GM12878 (cell line): ENCODE measurements around the gene ATP7A. TPM values are rescaled to one million over a fixed set of nuclear protein-coding genes. Genes with fewer than 3 reads are reported as not detected.

ENCODE experiments used
- ATAC-seq: fragments of 200-7000 bp; cut with Tn5 transposase; 3 replicates; pipeline ENCODE4 v1.9.1; 2020; ENCODE audit warnings: mild to moderate bottlenecking, moderate library complexity
- BruUV-seq: library from RNA; stranded (reverse); fragments of 400-500 nt; replicated peaks from 2 replicates; lab custom pipeline; 2021; lab: Mats Ljungman, UMichigan
- CTCF ChIA-PET: fragments of 300-600 bp; sonication (Branson Sonifier 250); formaldehyde crosslinking; extraction: SDS; loops from one replicate; lab custom pipeline; 2021; ENCODE audit warnings: inconsistent platforms; lab: Yijun Ruan, JAX
- POLR2A ChIA-PET: fragments of 350-600 bp; formaldehyde crosslinking; extraction: SDS; loops from one replicate; lab custom pipeline; 2021; ENCODE audit warnings: inconsistent platforms; lab: Charles Lee
- RAD21 ChIA-PET: fragments of 300-600 bp; sonication (Branson Sonifier 250); formaldehyde crosslinking; loops from one replicate; lab custom pipeline; 2023; ENCODE audit warnings: antibody characterized with exemption; ENCODE audit not compliant: unreplicated experiment; lab: Charles Lee
- SMC1A ChIA-PET: fragments of 300-600 bp; sonication (Branson Sonifier 250); formaldehyde crosslinking; loops from one replicate; lab custom pipeline; 2023; ENCODE audit not compliant: unreplicated experiment, uncharacterized antibody; lab: Charles Lee
- DNase-seq: peaks from one replicate; pipeline ENCODE4 v3.0.0-alpha.2; 2011; ENCODE audit warnings: low read depth, low spot score
- FAIRE-seq: peaks from 3 replicates; lab custom pipeline; 2011; peaks lifted over from hg19 to GRCh38; lab: Jason Lieb, UNC
- H2AFZ ChIP-seq: 2 replicates; pipeline ENCODE4 v1.6.0; 2011; ENCODE audit warnings: low read depth, low read length, control low read depth; ENCODE audit not compliant: control insufficient read depth
- H3K27ac ChIP-seq: 2 replicates; pipeline ENCODE4 v1.5.1; 2011; ENCODE audit warnings: control low read depth; ENCODE audit not compliant: control insufficient read depth, insufficient read depth
- H3K27me3 ChIP-seq, 2 experiments: replicated peaks in 1 of 2; 2 replicates each; pipeline versions ENCODE4 v1.6.0 to v1.6.1; 2011; ENCODE audit warnings: low read length in 1 of 2; ENCODE audit not compliant: control insufficient read depth in 2 of 2, insufficient read depth in 2 of 2
- H3K36me3 ChIP-seq, 2 experiments: 2 replicates each; pipeline ENCODE4 v1.5.1; 2011; ENCODE audit warnings: low read length in 1 of 2; ENCODE audit not compliant: control insufficient read depth in 2 of 2, insufficient read depth in 2 of 2
- H3K4me1 ChIP-seq: 2 replicates; pipeline ENCODE4 v1.6.1; 2011; ENCODE audit warnings: mild to moderate bottlenecking, low read length, moderate library complexity, mixed read lengths; ENCODE audit not compliant: control insufficient read depth, insufficient read depth
- H3K4me2 ChIP-seq: 2 replicates; pipeline ENCODE4 v1.6.0; 2011; ENCODE audit warnings: control low read depth; ENCODE audit not compliant: control insufficient read depth, insufficient read depth
- H3K4me3 ChIP-seq: fragments of 200-600 bp; sonication (generic); 2 replicates; pipeline ENCODE4 v1.5.1; 2016
- H3K79me2 ChIP-seq: 2 replicates; pipeline ENCODE4 v1.6.0; 2011; ENCODE audit warnings: low read length; ENCODE audit not compliant: control insufficient read depth, insufficient read depth
- H3K9ac ChIP-seq: 2 replicates; pipeline ENCODE4 v1.8.0; 2011; ENCODE audit warnings: low read length, control low read depth, mixed read lengths; ENCODE audit not compliant: control insufficient read depth, insufficient read depth
- H3K9me3 ChIP-seq: replicated peaks from 3 replicates; pipeline ENCODE4 v1.5.1; 2011; ENCODE audit warnings: mild to moderate bottlenecking, low read length; ENCODE audit not compliant: control insufficient read depth, insufficient read depth
- H4K20me1 ChIP-seq: 2 replicates; pipeline ENCODE4 v1.6.0; 2011; ENCODE audit not compliant: control insufficient read depth, insufficient read depth
- BHLHE40 ChIP-seq, 2 experiments: fragments of 450-650 bp in 1 of 2; IDR thresholded peaks; 2 replicates each; pipeline ENCODE4 v1.6.1; 2011 to 2017; ENCODE audit warnings: low read depth in 2 of 2, borderline replicate concordance in 1 of 2, improper control_type of control experiment in 1 of 2, low read length in 1 of 2, mild to moderate bottlenecking in 1 of 2
- ESRRA ChIP-seq: IDR thresholded peaks from 2 replicates; pipeline ENCODE4 v1.6.1; 2012; ENCODE audit warnings: mild to moderate bottlenecking, low read length, improper control_type of control experiment
- IRF4 ChIP-seq: IDR thresholded peaks from 2 replicates; pipeline ENCODE4 v1.6.1; 2011; ENCODE audit warnings: low read depth, low read length
- MEF2A ChIP-seq: IDR thresholded peaks from 2 replicates; pipeline ENCODE4 v1.6.1; 2011; ENCODE audit warnings: low read depth, mild to moderate bottlenecking, low read length, moderate library complexity; ENCODE audit not compliant: insufficient read depth
- NFXL1 ChIP-seq: fragments of 450-650 bp; IDR thresholded peaks from 2 replicates; pipeline ENCODE4 v1.6.1; 2017; ENCODE audit warnings: antibody characterized with exemption, mild to moderate bottlenecking, borderline replicate concordance
- NFYB ChIP-seq: IDR thresholded peaks from 2 replicates; pipeline ENCODE4 v1.6.1; 2011; ENCODE audit warnings: low read depth, mild to moderate bottlenecking, low read length, improper control_type of control experiment, moderate library complexity; ENCODE audit not compliant: insufficient read depth
- RELA ChIP-seq: fragments of 450-650 bp; IDR thresholded peaks from 2 replicates; pipeline ENCODE4 v1.8.0; 2014; ENCODE audit warnings: borderline replicate concordance; ENCODE audit not compliant: partially characterized antibody
- RFX5 ChIP-seq: IDR thresholded peaks from 2 replicates; pipeline ENCODE4 v1.6.1; 2011; ENCODE audit warnings: low read depth, low read length, improper control_type of control experiment
- SMC3 ChIP-seq: IDR thresholded peaks from 2 replicates; pipeline ENCODE4 v1.6.1; 2011; ENCODE audit warnings: low read length, improper control_type of control experiment, borderline replicate concordance
- SREBF1 ChIP-seq: IDR thresholded peaks from 2 replicates; pipeline ENCODE4 v1.6.1; 2012; ENCODE audit warnings: mild to moderate bottlenecking, low read length
- WGBS: methylation state at CpG from one replicate; pipeline ENCODE4 v1.1.6; 2016; ENCODE audit warnings: low lambda C conversion rate; ENCODE audit not compliant: insufficient replicate concordance, insufficient coverage; ENCODE audit errors: missing lambda C conversion rate; 5-methylcytosine and 5-hydroxymethylcytosine counted together
- in situ Hi-C: fragments of 300-500 bp; cut with MboI; formaldehyde crosslinking; loops from 9 replicates; pipeline ENCODE4 v1.14.3; 2018; ENCODE audit warnings: mixed read lengths
- intact Hi-C: fragments of 100-400 bp; cut with micrococcal nuclease; formaldehyde crosslinking; loops from one replicate; pipeline ENCODE4 v1.14.2; 2022; ENCODE audit not compliant: unreplicated experiment
- polyA plus RNA-seq, 11 experiments: library from polyadenylated mRNA; depleted of rRNA in 4 of 11; unstranded in 6 of 11; stranded (reverse) in 5 of 11; fragments of >200 nt; fragmentation: Nextera tagmentation in 4 of 11; fragmentation: Illumina TruSeq in 1 of 11; extraction: Ambion mirVana in 4 of 11; extraction: Trizol in 1 of 11; gene quantifications; 1 replicate in 1 of 11; 2 replicates in 10 of 11; pipeline versions ENCODE4 v1.2.1 to v1.2.3, GENCODE V29; 2011 to 2016; ENCODE audit warnings: inconsistent platforms in 2 of 11, missing spikeins in 2 of 11, low read depth in 1 of 11
- total RNA-seq, 4 experiments: library from RNA; depleted of rRNA in 3 of 4; stranded (reverse); fragments of >200 nt in 3 of 4; fragmentation: Illumina TruSeq in 1 of 4; extraction: Trizol in 1 of 4; gene quantifications; 2 replicates each; pipeline versions ENCODE4 v1.2.1 to v1.2.3, GENCODE V29; 2013 to 2021
- TF ChIP-seq, protein P1 (sequence below): fragments of 450-650 bp; IDR thresholded peaks from 2 replicates; pipeline ENCODE4 v1.6.1; 2016; ENCODE audit warnings: mild to moderate bottlenecking
- TF ChIP-seq, protein P2 (sequence below): IDR thresholded peaks from 2 replicates; pipeline ENCODE4 v1.6.1; 2011; ENCODE audit warnings: low read depth, mild to moderate bottlenecking, low read length, moderate library complexity, borderline replicate concordance; ENCODE audit errors: extremely low read depth
- TF ChIP-seq, protein P3 (sequence below): fragments of 450-650 bp; IDR thresholded peaks from 2 replicates; pipeline ENCODE4 v1.6.1; 2017; ENCODE audit warnings: mild to moderate bottlenecking, low read depth, inconsistent platforms; ENCODE audit not compliant: poor library complexity, severe bottlenecking

ATP7A gene
- total and polyA plus RNA-seq, 10 of the 15 experiments (the other 5 are each of a cell fraction or from before 2014, with no cell fraction given), result 2.5 to 12.0 (median 7.6) TPM

DNA sequence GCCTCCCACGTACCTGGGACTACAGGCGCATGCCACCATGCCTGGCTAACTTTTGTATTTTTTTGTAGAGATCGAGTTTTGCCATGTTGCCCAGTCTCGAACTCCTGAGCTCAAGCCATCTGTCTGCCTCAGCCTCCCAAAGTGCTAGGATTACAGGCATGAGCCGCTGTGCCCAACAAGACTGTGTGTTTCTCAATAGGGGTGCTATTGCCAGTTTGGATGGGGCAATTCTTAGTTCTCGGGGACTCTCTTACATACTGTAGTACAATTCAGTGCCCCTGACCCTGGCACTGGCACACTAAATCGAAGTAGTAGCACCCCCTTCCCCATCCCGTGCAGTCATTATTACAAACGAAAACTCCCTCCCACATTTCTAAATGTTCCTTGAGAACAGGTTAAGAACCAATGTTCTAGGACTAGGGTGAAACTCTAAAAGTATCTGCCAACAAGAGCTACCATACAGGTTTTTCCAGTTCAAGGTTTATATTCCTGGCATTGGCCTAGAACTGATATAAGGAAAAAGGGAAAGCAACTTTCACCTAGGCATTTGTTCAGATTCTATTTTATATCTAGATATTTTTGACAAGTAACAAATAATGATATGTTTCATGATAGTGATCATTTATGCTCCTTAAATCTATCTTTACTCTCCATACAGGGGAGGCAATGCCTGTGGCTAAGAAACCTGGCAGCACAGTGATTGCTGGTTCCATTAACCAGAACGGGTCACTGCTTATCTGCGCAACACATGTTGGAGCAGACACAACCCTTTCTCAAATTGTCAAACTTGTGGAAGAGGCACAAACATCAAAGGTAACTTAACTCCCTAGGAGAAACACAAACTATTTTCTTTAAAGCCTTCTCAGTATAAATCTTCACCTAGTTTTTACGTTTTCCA is 109.3 kb downstream of the ATP7A start (continued):
- TF ChIP-seq NFYB (no peak), BHLHE40 (IDR thresholded peaks at IDR 0.05; ENCODE audit: borderline replicate concordance in 1 of 2, low read depth in 2 of 2, low read length in 1 of 2) (no peak)
- TF ChIP-seq, protein P1, sequence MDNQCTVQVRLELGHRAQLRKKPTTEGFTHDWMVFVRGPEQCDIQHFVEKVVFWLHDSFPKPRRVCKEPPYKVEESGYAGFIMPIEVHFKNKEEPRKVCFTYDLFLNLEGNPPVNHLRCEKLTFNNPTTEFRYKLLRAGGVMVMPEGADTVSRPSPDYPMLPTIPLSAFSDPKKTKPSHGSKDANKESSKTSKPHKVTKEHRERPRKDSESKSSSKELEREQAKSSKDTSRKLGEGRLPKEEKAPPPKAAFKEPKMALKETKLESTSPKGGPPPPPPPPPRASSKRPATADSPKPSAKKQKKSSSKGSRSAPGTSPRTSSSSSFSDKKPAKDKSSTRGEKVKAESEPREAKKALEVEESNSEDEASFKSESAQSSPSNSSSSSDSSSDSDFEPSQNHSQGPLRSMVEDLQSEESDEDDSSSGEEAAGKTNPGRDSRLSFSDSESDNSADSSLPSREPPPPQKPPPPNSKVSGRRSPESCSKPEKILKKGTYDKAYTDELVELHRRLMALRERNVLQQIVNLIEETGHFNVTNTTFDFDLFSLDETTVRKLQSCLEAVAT, result no peak
- TF ChIP-seq, protein P2, sequence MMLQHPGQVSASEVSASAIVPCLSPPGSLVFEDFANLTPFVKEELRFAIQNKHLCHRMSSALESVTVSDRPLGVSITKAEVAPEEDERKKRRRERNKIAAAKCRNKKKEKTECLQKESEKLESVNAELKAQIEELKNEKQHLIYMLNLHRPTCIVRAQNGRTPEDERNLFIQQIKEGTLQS, result no peak

DNA sequence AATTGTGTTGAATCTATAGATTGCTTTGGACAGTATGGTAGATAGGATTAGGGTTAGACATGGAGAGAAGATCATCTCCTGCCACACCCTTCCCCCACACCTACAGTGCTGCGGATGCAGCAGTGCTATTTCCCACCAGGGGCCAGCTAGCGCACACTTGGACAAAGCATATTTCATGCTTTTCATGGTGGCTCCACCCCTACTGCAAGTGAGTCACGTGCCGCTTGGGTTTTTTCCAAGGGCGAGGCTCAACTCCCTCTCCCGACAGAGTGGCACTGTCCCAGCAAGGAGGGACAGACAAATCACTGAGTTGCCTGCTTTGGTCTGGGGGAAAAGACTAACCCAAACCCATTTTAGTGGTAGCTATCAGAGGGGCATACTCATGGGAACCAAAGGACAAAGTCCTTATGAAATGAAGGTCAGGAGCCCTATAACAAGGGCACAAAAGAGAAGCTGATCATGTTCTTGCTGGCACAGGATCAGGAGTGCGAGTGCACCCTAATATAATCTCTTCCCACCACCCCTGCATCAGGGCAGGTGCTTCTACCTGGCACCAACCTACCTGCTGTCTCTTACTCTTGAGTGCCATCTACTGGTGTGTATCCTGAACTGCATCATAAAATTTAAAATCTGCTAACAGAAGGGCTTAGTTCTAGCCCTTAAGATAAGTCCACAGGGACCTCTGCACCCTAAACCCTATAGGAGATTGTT is 114.0 kb downstream of the ATP7A start:
- FAIRE-seq, result no peak
- peak; percentile 67; the same call in 1 of the 2 replicates for TF ChIP-seq SMC3
- TF ChIP-seq MEF2A, result no peak
- no peak for TF ChIP-seq RELA
- TF ChIP-seq SREBF1, result no peak
- TF ChIP-seq, protein P3, sequence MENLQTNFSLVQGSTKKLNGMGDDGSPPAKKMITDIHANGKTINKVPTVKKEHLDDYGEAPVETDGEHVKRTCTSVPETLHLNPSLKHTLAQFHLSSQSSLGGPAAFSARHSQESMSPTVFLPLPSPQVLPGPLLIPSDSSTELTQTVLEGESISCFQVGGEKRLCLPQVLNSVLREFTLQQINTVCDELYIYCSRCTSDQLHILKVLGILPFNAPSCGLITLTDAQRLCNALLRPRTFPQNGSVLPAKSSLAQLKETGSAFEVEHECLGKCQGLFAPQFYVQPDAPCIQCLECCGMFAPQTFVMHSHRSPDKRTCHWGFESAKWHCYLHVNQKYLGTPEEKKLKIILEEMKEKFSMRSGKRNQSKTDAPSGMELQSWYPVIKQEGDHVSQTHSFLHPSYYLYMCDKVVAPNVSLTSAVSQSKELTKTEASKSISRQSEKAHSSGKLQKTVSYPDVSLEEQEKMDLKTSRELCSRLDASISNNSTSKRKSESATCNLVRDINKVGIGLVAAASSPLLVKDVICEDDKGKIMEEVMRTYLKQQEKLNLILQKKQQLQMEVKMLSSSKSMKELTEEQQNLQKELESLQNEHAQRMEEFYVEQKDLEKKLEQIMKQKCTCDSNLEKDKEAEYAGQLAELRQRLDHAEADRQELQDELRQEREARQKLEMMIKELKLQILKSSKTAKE, result no peak
- TF ChIP-seq ESRRA, result 0 out of 2 replicates have a peak, but pooled peaks have one; percentile 22
- TF ChIP-seq NFXL1, result no peak
- no peak for TF ChIP-seq IRF4
- TF ChIP-seq RFX5, result no peak

More for the DNA sequence above, 114.0 kb downstream of the ATP7A start:
- Histone ChIP-seq H3K36me3 (no peaks in the 10 kb centered on the region), H3K27ac (no peak overlapping the region), H3K4me3 (no peak overlapping the region), H4K20me1 (no peaks in the 10 kb centered on the region), H3K9me3 (no peaks in the 10 kb centered on the region), H3K4me1 (no peaks in the 10 kb centered on the region), H3K79me2 (no peaks in the 10 kb centered on the region), H3K9ac (no peak overlapping the region), H3K4me2 (no peak overlapping the region), H3K27me3 (no peaks in the 10 kb centered on the region), H2AFZ (no peak overlapping the region)
- intact Hi-C loops, result loop anchor here (1.0 to 5.0 kb wide), 2 partner anchors 114 to 347 kb away; partner anchors contain the start of gene ATP7A
- CTCF ChIA-PET, result interaction anchor here (0.6 to 3.1 kb wide), 34 partner anchors 8 to 1745 kb away, joined by 3 to 44 read pairs (median 4); partner anchors contain the start of genes ATP7A, COX7B and MAGT1
- SMC1A ChIA-PET, result interaction anchor here (0.6 to 2.8 kb wide), 22 partner anchors 10 to 1746 kb away, joined by 3 to 17 read pairs (median 5); partner anchors contain the start of genes ATP7A, COX7B and MAGT1
- in situ Hi-C loops, result loop anchor here (10.0 kb wide), 2 partner anchors 120 to 1470 kb away; no protein-coding TSS in a partner anchor
- BruUV-seq, result no TSS peak
- 63% methylated on average over 7 of the region's 7 CpGs for WGBS
- RAD21 ChIA-PET, result interaction anchor here (0.9 to 2.7 kb wide), 12 partner anchors 36 to 1745 kb away, joined by 3 to 20 read pairs (median 6); partner anchors contain the start of genes ATP7A, COX7B and MAGT1
- no peak for DNase-seq
- POLR2A ChIA-PET, result interaction anchor here (0.6 to 1.0 kb wide), 4 partner anchors 10 to 693 kb away, joined by 3 to 4 read pairs (median 3); partner anchors contain the start of gene ATP7A
- peak; percentile 82 for ATAC-seq
